ENCODE measurements around the gene DIP2C.

Gene DIP2C, protein sequence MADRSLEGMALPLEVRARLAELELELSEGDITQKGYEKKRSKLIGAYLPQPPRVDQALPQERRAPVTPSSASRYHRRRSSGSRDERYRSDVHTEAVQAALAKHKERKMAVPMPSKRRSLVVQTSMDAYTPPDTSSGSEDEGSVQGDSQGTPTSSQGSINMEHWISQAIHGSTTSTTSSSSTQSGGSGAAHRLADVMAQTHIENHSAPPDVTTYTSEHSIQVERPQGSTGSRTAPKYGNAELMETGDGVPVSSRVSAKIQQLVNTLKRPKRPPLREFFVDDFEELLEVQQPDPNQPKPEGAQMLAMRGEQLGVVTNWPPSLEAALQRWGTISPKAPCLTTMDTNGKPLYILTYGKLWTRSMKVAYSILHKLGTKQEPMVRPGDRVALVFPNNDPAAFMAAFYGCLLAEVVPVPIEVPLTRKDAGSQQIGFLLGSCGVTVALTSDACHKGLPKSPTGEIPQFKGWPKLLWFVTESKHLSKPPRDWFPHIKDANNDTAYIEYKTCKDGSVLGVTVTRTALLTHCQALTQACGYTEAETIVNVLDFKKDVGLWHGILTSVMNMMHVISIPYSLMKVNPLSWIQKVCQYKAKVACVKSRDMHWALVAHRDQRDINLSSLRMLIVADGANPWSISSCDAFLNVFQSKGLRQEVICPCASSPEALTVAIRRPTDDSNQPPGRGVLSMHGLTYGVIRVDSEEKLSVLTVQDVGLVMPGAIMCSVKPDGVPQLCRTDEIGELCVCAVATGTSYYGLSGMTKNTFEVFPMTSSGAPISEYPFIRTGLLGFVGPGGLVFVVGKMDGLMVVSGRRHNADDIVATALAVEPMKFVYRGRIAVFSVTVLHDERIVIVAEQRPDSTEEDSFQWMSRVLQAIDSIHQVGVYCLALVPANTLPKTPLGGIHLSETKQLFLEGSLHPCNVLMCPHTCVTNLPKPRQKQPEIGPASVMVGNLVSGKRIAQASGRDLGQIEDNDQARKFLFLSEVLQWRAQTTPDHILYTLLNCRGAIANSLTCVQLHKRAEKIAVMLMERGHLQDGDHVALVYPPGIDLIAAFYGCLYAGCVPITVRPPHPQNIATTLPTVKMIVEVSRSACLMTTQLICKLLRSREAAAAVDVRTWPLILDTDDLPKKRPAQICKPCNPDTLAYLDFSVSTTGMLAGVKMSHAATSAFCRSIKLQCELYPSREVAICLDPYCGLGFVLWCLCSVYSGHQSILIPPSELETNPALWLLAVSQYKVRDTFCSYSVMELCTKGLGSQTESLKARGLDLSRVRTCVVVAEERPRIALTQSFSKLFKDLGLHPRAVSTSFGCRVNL (N-terminal part only)

DNA sequence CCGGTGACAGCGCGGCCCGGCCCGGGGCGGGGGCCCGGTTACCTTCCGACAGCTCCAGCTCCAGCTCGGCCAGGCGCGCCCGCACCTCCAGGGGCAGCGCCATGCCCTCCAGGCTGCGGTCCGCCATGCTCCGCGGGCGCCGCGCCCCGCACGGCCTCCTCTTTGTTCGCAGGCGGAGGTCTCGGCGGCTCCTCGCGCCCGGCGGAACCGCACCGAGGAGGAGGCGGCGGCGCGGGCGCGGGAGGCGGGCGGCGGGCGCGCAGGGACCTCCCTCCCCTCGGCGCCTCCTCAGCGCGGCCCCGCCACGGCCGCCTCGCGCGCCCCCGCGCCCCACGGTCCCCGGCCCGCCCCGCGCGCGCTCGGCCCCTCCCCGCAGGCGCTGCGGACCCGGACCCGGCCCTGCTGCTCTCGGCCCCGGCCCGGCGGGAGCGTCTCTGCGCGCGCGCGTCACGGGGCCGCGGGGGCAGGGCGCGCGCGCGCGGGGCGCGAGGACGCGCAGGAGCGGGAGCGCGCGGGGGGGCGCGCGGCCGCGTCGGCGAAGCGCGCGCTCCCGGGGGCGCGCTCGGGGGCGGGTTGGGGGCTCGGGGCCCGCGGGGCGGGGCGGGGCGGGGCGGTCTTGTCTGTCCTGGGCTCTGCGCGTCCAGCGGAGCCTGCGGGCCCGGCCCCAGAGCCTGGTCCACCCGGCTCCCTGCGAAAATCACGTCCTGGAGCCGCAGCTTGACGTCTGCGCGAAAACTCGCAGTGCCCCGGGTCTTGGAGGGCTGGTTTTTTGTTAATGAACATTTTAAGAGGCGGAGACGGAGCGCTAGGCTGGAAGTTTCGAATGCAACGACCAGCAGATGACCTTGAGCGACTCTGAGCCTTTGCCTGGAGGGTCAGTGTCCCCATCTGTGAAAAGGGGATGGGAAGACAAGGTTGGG is at the start of gene DIP2C:
Gene DIP2C, minus strand, starts transcription at position 217 of the 920 bp plus-strand sequence. Its CDS starts 90 bp downstream, at position 127.
- TF ChIP-seq, protein P1, sequence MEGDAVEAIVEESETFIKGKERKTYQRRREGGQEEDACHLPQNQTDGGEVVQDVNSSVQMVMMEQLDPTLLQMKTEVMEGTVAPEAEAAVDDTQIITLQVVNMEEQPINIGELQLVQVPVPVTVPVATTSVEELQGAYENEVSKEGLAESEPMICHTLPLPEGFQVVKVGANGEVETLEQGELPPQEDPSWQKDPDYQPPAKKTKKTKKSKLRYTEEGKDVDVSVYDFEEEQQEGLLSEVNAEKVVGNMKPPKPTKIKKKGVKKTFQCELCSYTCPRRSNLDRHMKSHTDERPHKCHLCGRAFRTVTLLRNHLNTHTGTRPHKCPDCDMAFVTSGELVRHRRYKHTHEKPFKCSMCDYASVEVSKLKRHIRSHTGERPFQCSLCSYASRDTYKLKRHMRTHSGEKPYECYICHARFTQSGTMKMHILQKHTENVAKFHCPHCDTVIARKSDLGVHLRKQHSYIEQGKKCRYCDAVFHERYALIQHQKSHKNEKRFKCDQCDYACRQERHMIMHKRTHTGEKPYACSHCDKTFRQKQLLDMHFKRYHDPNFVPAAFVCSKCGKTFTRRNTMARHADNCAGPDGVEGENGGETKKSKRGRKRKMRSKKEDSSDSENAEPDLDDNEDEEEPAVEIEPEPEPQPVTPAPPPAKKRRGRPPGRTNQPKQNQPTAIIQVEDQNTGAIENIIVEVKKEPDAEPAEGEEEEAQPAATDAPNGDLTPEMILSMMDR (IDR thresholded peaks at IDR 0.05; ENCODE audit: extremely low read depth, insufficient read depth, missing control alignments), result no peak
- in situ Hi-C loops (cut with MboI; ENCODE audit: low pct_unique_long_range_greater_than_20kb, low sequenced_read_pairs, unreplicated experiment), result no loop called here

DNA sequence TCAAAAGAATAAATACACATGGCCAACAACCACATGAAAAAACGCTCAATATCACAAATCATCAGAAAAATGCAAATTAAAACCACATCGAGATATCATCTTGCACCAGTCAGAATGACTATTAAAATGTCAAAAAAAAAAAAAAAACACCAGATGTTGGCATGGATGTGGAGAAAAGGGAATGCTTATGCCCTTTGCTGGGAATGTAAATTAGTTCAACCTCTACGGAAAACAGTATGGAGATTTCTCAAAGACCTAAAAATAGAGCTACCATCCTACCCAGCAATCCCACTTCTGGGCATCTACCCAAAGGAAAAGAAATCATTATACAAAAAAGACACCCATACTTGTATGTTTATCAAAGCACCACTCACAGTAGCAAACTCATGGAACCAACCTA is 45.0 kb upstream of the DIP2C start:
- DNase-seq (ENCODE audit: low spot score), result no peak
- TF ChIP-seq, protein P1 (IDR thresholded peaks at IDR 0.05; ENCODE audit: extremely low read depth, insufficient read depth, missing control alignments), result no peak
- in situ Hi-C loops (cut with MboI; ENCODE audit: low pct_unique_long_range_greater_than_20kb, low sequenced_read_pairs, unreplicated experiment), result no loop called here

More for the DNA sequence above, at the start of gene DIP2C:
- peak; percentile 68 for DNase-seq (ENCODE audit: low spot score)

DNA sequence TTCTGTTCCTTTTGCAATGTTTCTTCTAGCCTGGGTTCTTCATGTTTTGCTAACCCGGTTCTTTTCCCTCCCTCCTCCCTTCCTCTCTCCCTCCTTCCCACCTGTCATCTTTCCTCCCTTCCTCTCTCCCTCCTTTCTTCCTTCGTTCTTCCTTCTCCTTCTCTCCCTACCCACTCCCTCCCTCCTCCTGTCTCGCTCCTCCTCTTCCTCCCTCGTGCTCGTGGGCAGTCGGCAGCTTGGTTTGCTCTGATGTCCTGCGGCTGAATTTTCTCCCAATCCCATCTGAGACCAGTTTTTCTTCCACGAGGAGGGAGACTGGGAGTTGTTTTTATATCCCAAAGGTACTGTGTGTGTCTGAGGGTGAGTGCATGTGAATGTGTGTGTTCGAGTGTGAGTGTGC is 43.6 kb upstream of the DIP2C start:
- TF ChIP-seq, protein P1 (IDR thresholded peaks at IDR 0.05; ENCODE audit: extremely low read depth, insufficient read depth, missing control alignments), result no peak
- in situ Hi-C loops (cut with MboI; ENCODE audit: low pct_unique_long_range_greater_than_20kb, low sequenced_read_pairs, unreplicated experiment), result no loop called here
- no peak for DNase-seq (ENCODE audit: low spot score)

DNA sequence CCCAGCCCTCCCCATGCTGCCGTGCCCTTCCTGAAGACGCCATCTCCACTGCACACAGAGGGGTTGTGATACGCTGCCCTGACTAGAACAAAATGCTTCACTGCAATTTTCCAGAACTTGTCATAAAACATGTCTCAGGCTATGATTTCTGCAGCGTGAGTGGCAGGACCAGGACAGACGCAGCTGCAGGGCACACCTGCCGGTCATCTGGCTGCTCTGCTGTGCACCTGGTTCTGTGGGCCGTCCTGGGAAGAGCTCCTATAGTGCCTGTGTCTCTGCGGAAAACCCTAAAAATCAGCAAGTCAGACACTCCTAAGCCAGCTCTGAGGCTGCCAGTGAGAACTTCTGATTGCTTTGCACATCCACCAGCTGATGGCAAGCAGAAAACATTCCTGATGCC is 39.7 kb upstream of the DIP2C start:
- no peak for DNase-seq (ENCODE audit: low spot score)
- in situ Hi-C loops (cut with MboI; ENCODE audit: low pct_unique_long_range_greater_than_20kb, low sequenced_read_pairs, unreplicated experiment), result no loop called here
- TF ChIP-seq, protein P1 (IDR thresholded peaks at IDR 0.05; ENCODE audit: extremely low read depth, insufficient read depth, missing control alignments), result no peak

- TF ChIP-seq, protein P1 (IDR thresholded peaks at IDR 0.05; ENCODE audit: extremely low read depth, insufficient read depth, missing control alignments), result no peak
- DNase-seq (ENCODE audit: low spot score), result no peak
- in situ Hi-C loops (cut with MboI; ENCODE audit: low pct_unique_long_range_greater_than_20kb, low sequenced_read_pairs, unreplicated experiment), result no loop called here
These were observed 39.1 kb upstream of the DIP2C start for GRCh38 chr10:728603-729002.
